Gastrocnemius medialis (tissue), 4 donors: ENCODE data around the gene HBD. TPM values are rescaled to one million over a fixed set of nuclear protein-coding genes. Genes with fewer than 3 reads are reported as not detected.

Experiments
- ATAC-seq, 2 donors: fragments of 150-250 bp; one replicate each; pipeline ENCODE4 v1.9.1; 2016
- DNase-seq, 2 donors: peaks; one replicate each; pipeline ENCODE4 v3.0.0-alpha.2; 2019
- H3K27ac ChIP-seq, 4 donors: fragments of 200-600 bp; sonication (generic); 1 replicate in 1 of 4; 2 replicates in 3 of 4; pipeline ENCODE4 v1.5.1; 2016 to 2018; ENCODE audit warnings: mild to moderate bottlenecking in 2 of 4, moderate library complexity in 1 of 4
- H3K27me3 ChIP-seq, 3 donors: fragments of 200-600 bp; sonication (generic) in 2 of 3; 1 replicate in 1 of 3; 2 replicates in 2 of 3; pipeline versions ENCODE4 v1.5.1 to v1.6.0; 2016 to 2019; ENCODE audit warnings: mild to moderate bottlenecking in 1 of 3, moderate library complexity in 1 of 3
- H3K36me3 ChIP-seq, 2 donors: fragments of 200-600 bp; sonication (generic) in 1 of 2; one replicate each; pipeline ENCODE4 v1.5.1; 2017 to 2018
- H3K4me1 ChIP-seq, 2 donors: fragments of 200-600 bp; sonication (generic) in 1 of 2; one replicate each; pipeline ENCODE4 v1.5.1; 2016 to 2017; ENCODE audit warnings: mild to moderate bottlenecking in 2 of 2
- H3K4me3 ChIP-seq, 4 donors: fragments of 200-600 bp; sonication (generic) in 3 of 4; 1 replicate in 1 of 4; 2 replicates in 3 of 4; pipeline ENCODE4 v1.5.1; 2016 to 2019; ENCODE audit warnings: mild to moderate bottlenecking in 2 of 4
- H3K9me3 ChIP-seq, 3 donors: fragments of 200-600 bp; sonication (generic) in 2 of 3; 1 replicate in 1 of 3; 2 replicates in 2 of 3; pipeline ENCODE4 v1.5.1; 2016 to 2019
- CTCF ChIP-seq, 5 experiments: fragments of 450-650 bp in 3 of 5; fragments of 200-600 bp in 2 of 5; sonication (generic) in 2 of 5; IDR thresholded peaks in 4 of 5; conservative IDR thresholded peaks in 1 of 5; 1 replicate in 4 of 5; 2 replicates in 1 of 5; pipeline ENCODE4 v1.5.1; 2016 to 2019; ENCODE audit warnings: antibody characterized with exemption in 5 of 5, mild to moderate bottlenecking in 3 of 5, moderate library complexity in 3 of 5
- POLR2A ChIP-seq, 2 donors: fragments of 450-650 bp; IDR thresholded peaks; one replicate each; pipeline ENCODE4 v1.6.1; 2017; ENCODE audit warnings: antibody characterized with exemption in 2 of 2, mild to moderate bottlenecking in 2 of 2, moderate library complexity in 2 of 2
- in situ Hi-C, 4 donors: fragments of 200-750 bp; cut with MboI; loops; one replicate each; pipeline versions ENCODE4 v1.15.0 to v1.8.0; 2017; ENCODE audit warnings: low sequenced_read_pairs in 4 of 4
- intact Hi-C: fragments of 100-400 bp; cut with DNase I; formaldehyde crosslinking; loops from one replicate; pipeline ENCODE4 v1.15.1; 2023; ENCODE audit warnings: low total_unique reads
- total RNA-seq, 4 donors: library from RNA; depleted of rRNA; stranded (reverse); fragments of >200 nt; gene quantifications; one replicate each; pipeline versions ENCODE4 v1.1.0 to v1.2.3, GENCODE V29; 2016

The HBD gene
- total RNA-seq, 4 donors from 2014 or later: not detected

GRCh38 chr11:5242933-5243815, 8.9 kb upstream of the HBD start:
- in situ Hi-C loops: no loop called here
- no peak overlapping the region for H3K4me3 ChIP-seq
- H3K9me3 ChIP-seq: no peaks in the 10 kb centered on the region
- ATAC-seq (no peak), DNase-seq (no peak)
- TF ChIP-seq POLR2A (IDR thresholded peaks at IDR 0.05) (no peak), CTCF (IDR thresholded peaks at IDR 0.05 in 4 of 5, conservative IDR thresholded peaks at IDR 0.05 in 1 of 5) (no peak)
- no peak overlapping the region for H3K27ac ChIP-seq
- no peaks in the 10 kb centered on the region for H3K27me3 ChIP-seq
- H3K36me3 ChIP-seq: no peaks in the 10 kb centered on the region
- intact Hi-C loops: no loop called here
- H3K4me1 ChIP-seq: no peaks in the 10 kb centered on the region

- ATAC-seq (no peak), DNase-seq (no peak)
- Histone ChIP-seq H3K27me3 (no peaks in the 10 kb centered on the region), H3K4me1 (no peaks in the 10 kb centered on the region), H3K4me3 (no peak overlapping the region), H3K36me3 (no peaks in the 10 kb centered on the region), H3K27ac (no peak overlapping the region), H3K9me3 (no peaks in the 10 kb centered on the region)
- in situ Hi-C loops (no loop called here), intact Hi-C loops (no loop called here)
- TF ChIP-seq CTCF (IDR thresholded peaks at IDR 0.05 in 4 of 5, conservative IDR thresholded peaks at IDR 0.05 in 1 of 5) (no peak), POLR2A (IDR thresholded peaks at IDR 0.05) (no peak)
These were observed 7.9 kb upstream of the HBD start for GRCh38 chr11:5242208-5242607.

- in situ Hi-C loops (no loop called here), intact Hi-C loops (no loop called here)
- Histone ChIP-seq H3K4me3 (no peak overlapping the region), H3K27ac (no peak overlapping the region), H3K4me1 (no peaks in the 10 kb centered on the region), H3K9me3 (no peaks in the 10 kb centered on the region), H3K36me3 (no peaks in the 10 kb centered on the region), H3K27me3 (no peaks in the 10 kb centered on the region)
- TF ChIP-seq POLR2A (IDR thresholded peaks at IDR 0.05): no peak
- TF ChIP-seq CTCF (IDR thresholded peaks at IDR 0.05 in 4 of 5, conservative IDR thresholded peaks at IDR 0.05 in 1 of 5): no peak
- DNase-seq (no peak), ATAC-seq (no peak)
These were observed 7.2 kb upstream of the HBD start for GRCh38 chr11:5241458-5241857.

GRCh38 chr11:5240458-5240857, 6.2 kb upstream of the HBD start:
- Histone ChIP-seq H3K27ac (no peak overlapping the region), H3K4me1 (no peaks in the 10 kb centered on the region), H3K9me3 (no peaks in the 10 kb centered on the region), H3K27me3 (no peaks in the 10 kb centered on the region), H3K36me3 (no peaks in the 10 kb centered on the region), H3K4me3 (no peak overlapping the region)
- in situ Hi-C loops (no loop called here), intact Hi-C loops (no loop called here)
- ATAC-seq (no peak), DNase-seq (no peak)
- TF ChIP-seq POLR2A (IDR thresholded peaks at IDR 0.05) (no peak), CTCF (IDR thresholded peaks at IDR 0.05 in 4 of 5, conservative IDR thresholded peaks at IDR 0.05 in 1 of 5) (no peak)
